Fibroblast of lung (primary cell): ENCODE measurements around the gene CALN1. TPM values are rescaled to one million over a fixed set of nuclear protein-coding genes. Genes with fewer than 3 reads are reported as not detected.

Source experiments
- DNase-seq, 2 donors: peaks; one replicate each; pipeline versions ENCODE4 v3.0.0 to v3.0.0-alpha.2; 2010; ENCODE audit warnings: low read depth in 2 of 2
- H2AFZ ChIP-seq: 2 replicates; pipeline ENCODE4 v1.5.1; 2012; ENCODE audit warnings: low read length, control low read depth, inconsistent platforms
- H3K27ac ChIP-seq: 2 replicates; pipeline ENCODE4 v1.5.1; 2011; ENCODE audit warnings: low read length, control low read depth; ENCODE audit not compliant: insufficient read depth
- H3K27me3 ChIP-seq: 2 replicates; pipeline ENCODE4 v1.5.1; 2011; ENCODE audit warnings: mild to moderate bottlenecking, low read length; ENCODE audit not compliant: control insufficient read depth, insufficient read depth
- H3K36me3 ChIP-seq: 2 replicates; pipeline ENCODE4 v1.5.1; 2011; ENCODE audit warnings: low read length; ENCODE audit not compliant: control insufficient read depth, insufficient read depth
- H3K4me1 ChIP-seq: 2 replicates; pipeline ENCODE4 v1.5.1; 2011; ENCODE audit warnings: low read length; ENCODE audit not compliant: control insufficient read depth, insufficient read depth; ENCODE audit errors: extremely low read depth
- H3K4me2 ChIP-seq: 2 replicates; pipeline ENCODE4 v1.5.1; 2011; ENCODE audit warnings: low read length, control low read depth; ENCODE audit not compliant: insufficient read depth; ENCODE audit errors: extremely low read depth
- H3K4me3 ChIP-seq, 4 experiments: fragments of 200-600 bp in 1 of 4; sonication (generic) in 1 of 4; replicated peaks in 1 of 4; 2 replicates each; pipeline ENCODE4 v1.5.1; 2011 to 2016; ENCODE audit warnings: low read length in 4 of 4, low read depth in 3 of 4, mild to moderate bottlenecking in 3 of 4, control low read depth in 2 of 4, inconsistent platforms in 1 of 4, mixed read lengths in 1 of 4; ENCODE audit not compliant: insufficient read depth in 1 of 4; ENCODE audit errors: control extremely low read depth in 1 of 4
- H3K79me2 ChIP-seq: 2 replicates; pipeline ENCODE4 v1.5.1; 2012; ENCODE audit warnings: mild to moderate bottlenecking, low read length, inconsistent platforms; ENCODE audit not compliant: control insufficient read depth, insufficient read depth
- H3K9ac ChIP-seq: 2 replicates; pipeline ENCODE4 v1.5.1; 2011; ENCODE audit warnings: mild to moderate bottlenecking, low read length, control low read depth; ENCODE audit not compliant: insufficient read depth
- H3K9me3 ChIP-seq: 2 replicates; pipeline ENCODE4 v1.5.1; 2012; ENCODE audit warnings: low read depth, low read length; ENCODE audit not compliant: control insufficient read depth, insufficient read depth
- H4K20me1 ChIP-seq: 2 replicates; pipeline ENCODE4 v1.5.1; 2011; ENCODE audit warnings: low read length; ENCODE audit not compliant: control insufficient read depth, insufficient read depth; ENCODE audit errors: extremely low read depth
- CTCF ChIP-seq, 2 donors: IDR thresholded peaks in 1 of 2; conservative IDR thresholded peaks in 1 of 2; 1 replicate in 1 of 2; 2 replicates in 1 of 2; pipeline ENCODE4 v1.5.1; 2011 to 2012; ENCODE audit warnings: low read length in 2 of 2, control low read depth in 1 of 2, inconsistent platforms in 1 of 2, low read depth in 1 of 2, mild to moderate bottlenecking in 1 of 2
- EZH2 ChIP-seq: IDR thresholded peaks from 2 replicates; pipeline ENCODE4 v1.5.1; 2012; ENCODE audit warnings: low read length, control low read depth, mild to moderate bottlenecking; ENCODE audit errors: missing control alignments
- polyA plus RNA-seq, 2 donors: library from polyadenylated mRNA; depleted of rRNA in 1 of 2; stranded (reverse) in 1 of 2; unstranded in 1 of 2; fragments of >200 nt; gene quantifications; 2 replicates each; pipeline ENCODE4 v1.2.1, GENCODE V29; 2011 to 2012; ENCODE audit warnings: missing spikeins in 1 of 2
- total RNA-seq: library from RNA; depleted of rRNA; stranded (reverse); fragments of >200 nt; gene quantifications from 2 replicates; pipeline ENCODE4 v1.2.1, GENCODE V29; 2014

The CALN1 gene
- total and polyA plus RNA-seq, 2 donors (not counting 1 experiment from before 2014, with no cell fraction given): not detected

GRCh38 chr7:72101444-72101843, 310.7 kb downstream of the CALN1 start:
- TF ChIP-seq CTCF (conservative IDR thresholded peaks at IDR 0.05 in 1 of 2, IDR thresholded peaks at IDR 0.05 in 1 of 2; ENCODE audit: low read depth in 1 of 2, low read length in 2 of 2) (no peak), EZH2 (no peak)
- H3K4me3 ChIP-seq: no peak overlapping the region
- no peaks in the 10 kb centered on the region for H3K36me3 ChIP-seq
- H4K20me1 ChIP-seq: no peaks in the 10 kb centered on the region
- no peaks in the 10 kb centered on the region for H3K79me2 ChIP-seq
- no peaks in the 10 kb centered on the region for H3K4me1 ChIP-seq
- DNase-seq: no peak
- no peaks in the 10 kb centered on the region for H3K27me3 ChIP-seq
- H2AFZ ChIP-seq: no peak overlapping the region
- H3K9me3 ChIP-seq: no peaks in the 10 kb centered on the region
- H3K9ac ChIP-seq: no peak overlapping the region
- no peak overlapping the region for H3K27ac ChIP-seq
- H3K4me2 ChIP-seq: no peak overlapping the region

GRCh38 chr7:72099784-72100183, 312.4 kb downstream of the CALN1 start:
- H3K36me3 ChIP-seq: no peaks in the 10 kb centered on the region
- no peak overlapping the region for H3K27ac ChIP-seq
- no peak overlapping the region for H3K9ac ChIP-seq
- no peak for DNase-seq
- no peak overlapping the region for H3K4me2 ChIP-seq
- H4K20me1 ChIP-seq: no peaks in the 10 kb centered on the region
- H3K4me1 ChIP-seq: no peaks in the 10 kb centered on the region
- no peaks in the 10 kb centered on the region for H3K79me2 ChIP-seq
- no peaks in the 10 kb centered on the region for H3K9me3 ChIP-seq
- no peaks in the 10 kb centered on the region for H3K27me3 ChIP-seq
- no peak overlapping the region for H2AFZ ChIP-seq
- no peak for TF ChIP-seq EZH2
- no peak for TF ChIP-seq CTCF (conservative IDR thresholded peaks at IDR 0.05 in 1 of 2, IDR thresholded peaks at IDR 0.05 in 1 of 2; ENCODE audit: low read depth in 1 of 2, low read length in 2 of 2)
- no peak overlapping the region for H3K4me3 ChIP-seq

- Histone ChIP-seq H3K27ac (no peak overlapping the region), H3K4me3 (no peak overlapping the region), H3K27me3 (no peaks in the 10 kb centered on the region), H3K9ac (no peak overlapping the region), H4K20me1 (no peaks in the 10 kb centered on the region), H3K4me2 (no peak overlapping the region), H3K79me2 (no peaks in the 10 kb centered on the region), H2AFZ (no peak overlapping the region), H3K4me1 (no peaks in the 10 kb centered on the region), H3K9me3 (no peaks in the 10 kb centered on the region), H3K36me3 (no peaks in the 10 kb centered on the region)
- TF ChIP-seq CTCF (conservative IDR thresholded peaks at IDR 0.05 in 1 of 2, IDR thresholded peaks at IDR 0.05 in 1 of 2; ENCODE audit: low read depth in 1 of 2, low read length in 2 of 2) (no peak), EZH2 (no peak)
- DNase-seq: no peak
Observed at GRCh38 chr7:72098807-72099580, 313.1 kb downstream of the CALN1 start.
